H1 (cell line): ENCODE results near the gene PRSS36. TPM values are rescaled to one million over a fixed set of nuclear protein-coding genes. Genes with fewer than 3 reads are reported as not detected.

Source experiments
- HDAC6 ChIP-seq: IDR thresholded peaks from one replicate; pipeline ENCODE4 v1.7.1; 2012; ENCODE audit warnings: low read depth, mild to moderate bottlenecking, inconsistent platforms, low read length, moderate library complexity
- KDM5A ChIP-seq: fragments of 200-600 bp; IDR thresholded peaks from 2 replicates; pipeline ENCODE4 v1.7.1; 2012; ENCODE audit warnings: mild to moderate bottlenecking, low read length, inconsistent platforms, mixed read lengths
- POU5F1 ChIP-seq: IDR thresholded peaks from 2 replicates; pipeline ENCODE4 v1.6.1; 2011; ENCODE audit warnings: low read depth, mild to moderate bottlenecking, low read length, moderate library complexity
- RFX5 ChIP-seq: IDR thresholded peaks from 2 replicates; pipeline ENCODE4 v1.6.1; 2011; ENCODE audit warnings: low read depth, low read length, improper control_type of control experiment, borderline replicate concordance
- SRF ChIP-seq: IDR thresholded peaks from 2 replicates; pipeline ENCODE4 v1.6.1; 2011; ENCODE audit warnings: mild to moderate bottlenecking, low read depth, low read length, moderate library complexity
- polyA plus RNA-seq, 7 experiments: library from polyadenylated mRNA; depleted of rRNA in 3 of 7; stranded (reverse) in 5 of 7; unstranded in 2 of 7; fragments of >200 nt in 5 of 7; fragments of 200-250 nt in 2 of 7; gene quantifications; 1 replicate in 5 of 7; 2 replicates in 1 of 7; 4 replicates in 1 of 7; pipeline versions ENCODE4 v1.2.1 to v1.2.3, GENCODE V29; 2011 to 2013; ENCODE audit warnings: missing spikeins in 2 of 7, mixed read lengths in 2 of 7
- total RNA-seq: library from RNA; stranded (reverse); fragmentation: NEBNext Ultra II Directional; extraction: Animal tissue kit (Norgen Biotek cat#: 25700); gene quantifications from 2 replicates; pipeline ENCODE4 v1.2.1, GENCODE V29; 2021
- TF ChIP-seq, protein P1 (sequence below): IDR thresholded peaks from 2 replicates; pipeline ENCODE4 v1.6.1; 2012; ENCODE audit warnings: low read length, inconsistent platforms

PRSS36 gene
- total and polyA plus RNA-seq, 2 of the 8 experiments (the other 6 are each of a cell fraction or from before 2014, with no cell fraction given), result 1.3 to 1.9 TPM

DNA sequence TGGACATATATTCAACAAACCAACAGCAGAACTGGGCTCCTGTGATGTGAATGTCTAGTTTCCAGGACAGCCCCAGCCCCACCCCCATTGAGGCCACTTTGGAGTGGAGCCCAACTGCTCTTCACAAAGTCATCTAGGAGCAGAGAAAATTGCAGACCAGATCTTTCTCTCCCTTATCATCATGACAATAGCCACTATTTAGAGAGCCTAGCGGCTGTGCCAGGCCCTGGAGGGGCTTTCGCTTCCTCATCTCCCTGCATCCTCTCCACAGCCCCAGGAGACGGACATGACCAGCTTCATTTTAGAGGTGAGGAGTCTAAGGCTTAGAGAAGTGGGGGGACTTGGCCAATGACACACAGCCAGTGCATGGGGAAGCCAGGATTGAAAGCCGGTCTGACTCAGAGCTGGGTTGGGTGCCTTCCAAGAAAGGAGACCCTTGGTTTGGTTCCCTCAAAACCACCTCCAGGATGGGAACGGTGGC, 15.7 kb downstream of the PRSS36 start (continued):
- TF ChIP-seq RFX5 (no peak), KDM5A (no peak), SRF (no peak), HDAC6 (no peak), POU5F1 (no peak)
- TF ChIP-seq, protein P1, sequence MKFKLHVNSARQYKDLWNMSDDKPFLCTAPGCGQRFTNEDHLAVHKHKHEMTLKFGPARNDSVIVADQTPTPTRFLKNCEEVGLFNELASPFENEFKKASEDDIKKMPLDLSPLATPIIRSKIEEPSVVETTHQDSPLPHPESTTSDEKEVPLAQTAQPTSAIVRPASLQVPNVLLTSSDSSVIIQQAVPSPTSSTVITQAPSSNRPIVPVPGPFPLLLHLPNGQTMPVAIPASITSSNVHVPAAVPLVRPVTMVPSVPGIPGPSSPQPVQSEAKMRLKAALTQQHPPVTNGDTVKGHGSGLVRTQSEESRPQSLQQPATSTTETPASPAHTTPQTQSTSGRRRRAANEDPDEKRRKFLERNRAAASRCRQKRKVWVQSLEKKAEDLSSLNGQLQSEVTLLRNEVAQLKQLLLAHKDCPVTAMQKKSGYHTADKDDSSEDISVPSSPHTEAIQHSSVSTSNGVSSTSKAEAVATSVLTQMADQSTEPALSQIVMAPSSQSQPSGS, result no peak
